SKM-1 treated with dmso at 0.1 percent for 144 hours (cell line): ENCODE measurements around the gene LRRC25.

Experiments
- DNase-seq: peaks from one replicate; lab custom pipeline; 2025; ENCODE audit not compliant: unreplicated experiment; lab: John Stamatoyannopoulos, UW

LRRC25 gene

GRCh38 chr19:18397242-18398202 is at the start of gene LRRC25:
Gene LRRC25, minus strand, starts transcription at chr19:18397622. Its CDS starts 659 bp downstream, at chr19:18396963.
- peak; percentile 97 for DNase-seq

- DNase-seq: no peak
Measured at GRCh38 chr19:18446811-18447359, 49.5 kb upstream of the LRRC25 start.

GRCh38 chr19:18446145-18446810 is 48.9 kb upstream of the LRRC25 start:
- no peak for DNase-seq

- DNase-seq: no peak
Measured at GRCh38 chr19:18445262-18445948, 48.0 kb upstream of the LRRC25 start.

- DNase-seq: no peak
Measured at GRCh38 chr19:18444513-18444912, 47.1 kb upstream of the LRRC25 start.

- no peak for DNase-seq
Measured at GRCh38 chr19:18443831-18444230, 46.4 kb upstream of the LRRC25 start.

- DNase-seq: no peak
Measured at GRCh38 chr19:18443406-18443805, 46.0 kb upstream of the LRRC25 start.

- DNase-seq: no peak
Measured at GRCh38 chr19:18442941-18443340, 45.5 kb upstream of the LRRC25 start.

GRCh38 chr19:18441804-18442788 is 44.7 kb upstream of the LRRC25 start:
- no peak for DNase-seq

- no peak for DNase-seq
Measured at GRCh38 chr19:18440936-18441803, 43.7 kb upstream of the LRRC25 start.

GRCh38 chr19:18440415-18440877 is 43.0 kb upstream of the LRRC25 start:
- DNase-seq: peak; percentile 45

GRCh38 chr19:18439910-18440237 is 42.5 kb upstream of the LRRC25 start:
- no peak for DNase-seq

GRCh38 chr19:18439025-18439909 is 41.8 kb upstream of the LRRC25 start:
- DNase-seq: no peak

GRCh38 chr19:18438331-18439024 is 41.1 kb upstream of the LRRC25 start:
- DNase-seq: no peak

GRCh38 chr19:18437491-18438330 is 40.3 kb upstream of the LRRC25 start, which contains the start of gene ISYNA1:
Gene ISYNA1, minus strand, starts transcription at chr19:18438133. Its CDS starts 154 bp downstream, at chr19:18437979.
- DNase-seq: no peak

GRCh38 chr19:18436671-18437490 is 39.5 kb upstream of the LRRC25 start:
- DNase-seq: no peak
